C4-2B (cell line): ENCODE measurements around the gene ADIPOQ.

Source experiments
- ZFX ChIP-seq: fragments of 450-650 bp; IDR thresholded peaks from 2 replicates; pipeline ENCODE4 v1.6.1; 2017
- TF ChIP-seq, protein P1 (sequence below): fragments of 450-650 bp; conservative IDR thresholded peaks from 2 replicates; pipeline ENCODE4 v1.5.1; 2017; ENCODE audit warnings: mild to moderate bottlenecking

DNA sequence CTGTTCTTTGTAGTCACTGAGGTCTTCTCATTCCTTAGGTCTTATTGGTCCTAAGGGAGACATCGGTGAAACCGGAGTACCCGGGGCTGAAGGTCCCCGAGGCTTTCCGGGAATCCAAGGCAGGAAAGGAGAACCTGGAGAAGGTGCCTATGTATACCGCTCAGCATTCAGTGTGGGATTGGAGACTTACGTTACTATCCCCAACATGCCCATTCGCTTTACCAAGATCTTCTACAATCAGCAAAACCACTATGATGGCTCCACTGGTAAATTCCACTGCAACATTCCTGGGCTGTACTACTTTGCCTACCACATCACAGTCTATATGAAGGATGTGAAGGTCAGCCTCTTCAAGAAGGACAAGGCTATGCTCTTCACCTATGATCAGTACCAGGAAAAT is 11.6 kb downstream of the ADIPOQ start:
- TF ChIP-seq, protein P1, sequence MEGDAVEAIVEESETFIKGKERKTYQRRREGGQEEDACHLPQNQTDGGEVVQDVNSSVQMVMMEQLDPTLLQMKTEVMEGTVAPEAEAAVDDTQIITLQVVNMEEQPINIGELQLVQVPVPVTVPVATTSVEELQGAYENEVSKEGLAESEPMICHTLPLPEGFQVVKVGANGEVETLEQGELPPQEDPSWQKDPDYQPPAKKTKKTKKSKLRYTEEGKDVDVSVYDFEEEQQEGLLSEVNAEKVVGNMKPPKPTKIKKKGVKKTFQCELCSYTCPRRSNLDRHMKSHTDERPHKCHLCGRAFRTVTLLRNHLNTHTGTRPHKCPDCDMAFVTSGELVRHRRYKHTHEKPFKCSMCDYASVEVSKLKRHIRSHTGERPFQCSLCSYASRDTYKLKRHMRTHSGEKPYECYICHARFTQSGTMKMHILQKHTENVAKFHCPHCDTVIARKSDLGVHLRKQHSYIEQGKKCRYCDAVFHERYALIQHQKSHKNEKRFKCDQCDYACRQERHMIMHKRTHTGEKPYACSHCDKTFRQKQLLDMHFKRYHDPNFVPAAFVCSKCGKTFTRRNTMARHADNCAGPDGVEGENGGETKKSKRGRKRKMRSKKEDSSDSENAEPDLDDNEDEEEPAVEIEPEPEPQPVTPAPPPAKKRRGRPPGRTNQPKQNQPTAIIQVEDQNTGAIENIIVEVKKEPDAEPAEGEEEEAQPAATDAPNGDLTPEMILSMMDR = no peak
- no peak for TF ChIP-seq ZFX
